H1 (cell line): ENCODE results near the gene CNTN6. TPM values are rescaled to one million over a fixed set of nuclear protein-coding genes. Genes with fewer than 3 reads are reported as not detected.

Experiments
- CTBP2 ChIP-seq: IDR thresholded peaks from 2 replicates; pipeline ENCODE4 v1.7.0; 2011; ENCODE audit warnings: borderline replicate concordance, mild to moderate bottlenecking, moderate library complexity, mixed read lengths, low read length; ENCODE audit not compliant: insufficient read depth, insufficient read length
- POLR2AphosphoS5 ChIP-seq: IDR thresholded peaks from 2 replicates; pipeline ENCODE4 v1.6.1; 2011; ENCODE audit warnings: low read depth, low read length
- RFX5 ChIP-seq: IDR thresholded peaks from 2 replicates; pipeline ENCODE4 v1.6.1; 2011; ENCODE audit warnings: low read depth, low read length, improper control_type of control experiment, borderline replicate concordance
- SIN3A ChIP-seq, 2 experiments: IDR thresholded peaks in 1 of 2; conservative IDR thresholded peaks in 1 of 2; 2 replicates each; pipeline ENCODE4 v1.6.1; 2011 to 2012; ENCODE audit warnings: low read length in 2 of 2, improper control_type of control experiment in 1 of 2, low read depth in 1 of 2, mild to moderate bottlenecking in 1 of 2
- SP2 ChIP-seq: IDR thresholded peaks from 2 replicates; pipeline ENCODE4 v1.6.1; 2012; ENCODE audit warnings: mild to moderate bottlenecking, low read length, inconsistent platforms
- TCF12 ChIP-seq: IDR thresholded peaks from 2 replicates; pipeline ENCODE4 v1.6.1; 2011; ENCODE audit warnings: low read depth, mild to moderate bottlenecking, low read length
- polyA plus RNA-seq, 7 experiments: library from polyadenylated mRNA; depleted of rRNA in 3 of 7; stranded (reverse) in 5 of 7; unstranded in 2 of 7; fragments of >200 nt in 5 of 7; fragments of 200-250 nt in 2 of 7; gene quantifications; 1 replicate in 5 of 7; 2 replicates in 1 of 7; 4 replicates in 1 of 7; pipeline versions ENCODE4 v1.2.1 to v1.2.3, GENCODE V29; 2011 to 2013; ENCODE audit warnings: missing spikeins in 2 of 7, mixed read lengths in 2 of 7
- total RNA-seq: library from RNA; stranded (reverse); fragmentation: NEBNext Ultra II Directional; extraction: Animal tissue kit (Norgen Biotek cat#: 25700); gene quantifications from 2 replicates; pipeline ENCODE4 v1.2.1, GENCODE V29; 2021

CNTN6 gene
- total and polyA plus RNA-seq, 2 of the 8 experiments (the other 6 are each of a cell fraction or from before 2014, with no cell fraction given) = not detected

GRCh38 chr3:1207904-1208303 is 115.1 kb downstream of the CNTN6 start (continued):
- no peak for TF ChIP-seq POLR2AphosphoS5
- no peak for TF ChIP-seq SIN3A (conservative IDR thresholded peaks at IDR 0.05 in 1 of 2, IDR thresholded peaks at IDR 0.05 in 1 of 2; ENCODE audit: low read depth in 1 of 2, low read length in 2 of 2)
- TF ChIP-seq RFX5 = no peak
- no peak for TF ChIP-seq SP2
- TF ChIP-seq TCF12 = no peak
- TF ChIP-seq CTBP2 = no peak
- TF ChIP-seq, all 59 proteins: peak for 0
